Memory B cell (primary cell): ENCODE measurements around the gene DAO.
A peak's percentile ranks its signal among the peaks of the same experiment; 100 is the strongest.

Experiments used
- ATAC-seq: fragments of 150-1000 bp; cut with Tn5 transposase; 2 replicates; pipeline ENCODE4 v1.10.0; 2021; ENCODE audit warnings: low read depth, mild to moderate bottlenecking, moderate library complexity
- DNase-seq, 2 donors: peaks; one replicate each; pipeline ENCODE4 v3.0.0; 2022; ENCODE audit warnings: low spot score in 2 of 2
- H3K27ac Mint-ChIP-seq: one replicate; pipeline ENCODE4 v1.8.0; 2022; ENCODE audit warnings: mild to moderate bottlenecking, moderate library complexity, mixed read lengths
- H3K27me3 Mint-ChIP-seq: one replicate; pipeline ENCODE4 v1.8.0; 2022; ENCODE audit warnings: mixed read lengths
- H3K36me3 Mint-ChIP-seq: one replicate; pipeline ENCODE4 v1.8.0; 2022; ENCODE audit warnings: mild to moderate bottlenecking, mixed read lengths
- H3K4me1 Mint-ChIP-seq: one replicate; pipeline ENCODE4 v1.8.0; 2022; ENCODE audit warnings: mixed read lengths
- H3K4me3 Mint-ChIP-seq: one replicate; pipeline ENCODE4 v1.8.0; 2022; ENCODE audit warnings: mild to moderate bottlenecking, moderate library complexity, mixed read lengths
- H3K9me3 Mint-ChIP-seq: one replicate; pipeline ENCODE4 v1.8.0; 2022; ENCODE audit warnings: mixed read lengths

DAO gene

GRCh38 chr12:108879615-108880254 is at the start of gene DAO:
TSS of gene DAO (plus strand) at chr12:108880092. CDS start at chr12:108885007, 4,915 bp downstream.
- no peak for DNase-seq
- Mint-ChIP-seq H3K27ac (no peak within 1 kb of the TSS), H3K4me1 (peaks cover 3% of the 10 kb centered on the region), H3K4me3 (no peak within 1 kb of the TSS), H3K36me3 (no peaks in the 10 kb centered on the region), H3K27me3 (no peaks in the 10 kb centered on the region), H3K9me3 (no peaks in the 10 kb centered on the region)
- ATAC-seq, result no peak

- peak overlapping the region; percentile 60 for H3K27ac Mint-ChIP-seq
- H3K36me3 Mint-ChIP-seq, result peaks cover 19% of the 10 kb centered on the region
- H3K27me3 Mint-ChIP-seq, result no peaks in the 10 kb centered on the region
- no peak for DNase-seq
- H3K4me3 Mint-ChIP-seq, result no peak overlapping the region
- no peak for ATAC-seq
- H3K9me3 Mint-ChIP-seq, result no peaks in the 10 kb centered on the region
- peaks cover 2% of the 10 kb centered on the region for H3K4me1 Mint-ChIP-seq
These were observed 48.4 kb upstream of the DAO start for GRCh38 chr12:108831309-108831991.

GRCh38 chr12:108832208-108832607 is 47.7 kb upstream of the DAO start:
- H3K4me3 Mint-ChIP-seq, result no peak overlapping the region
- ATAC-seq (no peak), DNase-seq (no peak)
- H3K4me1 Mint-ChIP-seq, result peaks cover 1% of the 10 kb centered on the region
- H3K27ac Mint-ChIP-seq, result no peak overlapping the region
- peaks cover 21% of the 10 kb centered on the region for H3K36me3 Mint-ChIP-seq
- no peaks in the 10 kb centered on the region for H3K9me3 Mint-ChIP-seq
- no peaks in the 10 kb centered on the region for H3K27me3 Mint-ChIP-seq

GRCh38 chr12:108832730-108833354 is 47.0 kb upstream of the DAO start:
- H3K27me3 Mint-ChIP-seq, result no peaks in the 10 kb centered on the region
- no peak overlapping the region for H3K4me3 Mint-ChIP-seq
- H3K9me3 Mint-ChIP-seq, result no peaks in the 10 kb centered on the region
- H3K4me1 Mint-ChIP-seq, result peaks cover 3% of the 10 kb centered on the region
- ATAC-seq, result no peak
- peaks cover 22% of the 10 kb centered on the region for H3K36me3 Mint-ChIP-seq
- H3K27ac Mint-ChIP-seq, result no peak overlapping the region
- DNase-seq, result no peak

GRCh38 chr12:108833355-108833733 is 46.5 kb upstream of the DAO start:
- no peak for ATAC-seq
- H3K4me1 Mint-ChIP-seq, result peaks cover 7% of the 10 kb centered on the region
- H3K4me3 Mint-ChIP-seq, result no peak overlapping the region
- no peaks in the 10 kb centered on the region for H3K9me3 Mint-ChIP-seq
- no peaks in the 10 kb centered on the region for H3K27me3 Mint-ChIP-seq
- peaks cover 22% of the 10 kb centered on the region for H3K36me3 Mint-ChIP-seq
- no peak overlapping the region for H3K27ac Mint-ChIP-seq
- DNase-seq, result no peak

- ATAC-seq, result no peak
- Mint-ChIP-seq H3K4me3 (no peak overlapping the region), H3K27ac (no peak overlapping the region), H3K36me3 (peaks cover 24% of the 10 kb centered on the region), H3K27me3 (no peaks in the 10 kb centered on the region), H3K4me1 (peaks cover 12% of the 10 kb centered on the region), H3K9me3 (no peaks in the 10 kb centered on the region)
- no peak for DNase-seq
These were observed 46.0 kb upstream of the DAO start for GRCh38 chr12:108833757-108834472.

- Mint-ChIP-seq H3K9me3 (no peaks in the 10 kb centered on the region), H3K4me1 (peaks cover 16% of the 10 kb centered on the region), H3K4me3 (no peak overlapping the region), H3K36me3 (peaks cover 19% of the 10 kb centered on the region), H3K27me3 (no peaks in the 10 kb centered on the region), H3K27ac (no peak overlapping the region)
- ATAC-seq, result no peak
- DNase-seq, result no peak
These were observed 43.8 kb upstream of the DAO start for GRCh38 chr12:108835860-108836634.

- no peak overlapping the region for H3K27ac Mint-ChIP-seq
- DNase-seq, result no peak
- H3K4me1 Mint-ChIP-seq, result peaks cover 16% of the 10 kb centered on the region
- no peaks in the 10 kb centered on the region for H3K27me3 Mint-ChIP-seq
- H3K36me3 Mint-ChIP-seq, result peaks cover 17% of the 10 kb centered on the region
- H3K4me3 Mint-ChIP-seq, result no peak overlapping the region
- ATAC-seq, result no peak
- no peaks in the 10 kb centered on the region for H3K9me3 Mint-ChIP-seq
These were observed 42.7 kb upstream of the DAO start for GRCh38 chr12:108837239-108837638.

- no peak overlapping the region for H3K4me3 Mint-ChIP-seq
- no peaks in the 10 kb centered on the region for H3K9me3 Mint-ChIP-seq
- no peak for ATAC-seq
- H3K27ac Mint-ChIP-seq, result no peak overlapping the region
- H3K4me1 Mint-ChIP-seq, result peaks cover 16% of the 10 kb centered on the region
- peaks cover 16% of the 10 kb centered on the region for H3K36me3 Mint-ChIP-seq
- no peaks in the 10 kb centered on the region for H3K27me3 Mint-ChIP-seq
- no peak for DNase-seq
These were observed 42.2 kb upstream of the DAO start for GRCh38 chr12:108837680-108838079.

GRCh38 chr12:108838194-108839017 is 41.5 kb upstream of the DAO start:
- H3K27me3 Mint-ChIP-seq, result no peaks in the 10 kb centered on the region
- H3K9me3 Mint-ChIP-seq, result no peaks in the 10 kb centered on the region
- H3K27ac Mint-ChIP-seq, result peak overlapping the region; percentile 43
- ATAC-seq (peak; percentile 38), DNase-seq (no peak)
- H3K36me3 Mint-ChIP-seq, result peaks cover 14% of the 10 kb centered on the region
- H3K4me3 Mint-ChIP-seq, result no peak overlapping the region
- H3K4me1 Mint-ChIP-seq, result peaks cover 16% of the 10 kb centered on the region

- DNase-seq (no peak), ATAC-seq (no peak)
- Mint-ChIP-seq H3K27me3 (no peaks in the 10 kb centered on the region), H3K4me1 (peaks cover 16% of the 10 kb centered on the region), H3K4me3 (no peak overlapping the region), H3K9me3 (no peaks in the 10 kb centered on the region), H3K36me3 (peaks cover 11% of the 10 kb centered on the region), H3K27ac (no peak overlapping the region)
These were observed 40.6 kb upstream of the DAO start for GRCh38 chr12:108839018-108839889.

GRCh38 chr12:108839890-108840230 is 40.0 kb upstream of the DAO start:
- Mint-ChIP-seq H3K27me3 (no peaks in the 10 kb centered on the region), H3K9me3 (no peaks in the 10 kb centered on the region), H3K4me1 (peaks cover 16% of the 10 kb centered on the region), H3K4me3 (no peak overlapping the region), H3K27ac (no peak overlapping the region), H3K36me3 (peaks cover 11% of the 10 kb centered on the region)
- ATAC-seq (no peak), DNase-seq (no peak)
